ENCODE results near the gene SALL3. TPM values are rescaled to one million over a fixed set of nuclear protein-coding genes. Genes with fewer than 3 reads are reported as not detected.
"Not testable (repeated sequence)": the region's sequence is repeated elsewhere in the genome, so short reads cannot be mapped to it uniquely, and the experiment has no call there.

The SALL3 gene
- polyA plus RNA-seq, 1 donor, result under 0.01 TPM

GRCh38 chr18:78964727-78965126 is 14.9 kb upstream of the SALL3 start:
- not testable (repeated sequence) for H3K27me3 ChIP-seq (ENCODE audit: control insufficient read depth, insufficient read depth, low read length); H3K36me3 ChIP-seq (ENCODE audit: control insufficient read depth, insufficient read depth, low read length); DNase-seq; H3K4me3 ChIP-seq (ENCODE audit: low read length); H3K4me1 ChIP-seq (ENCODE audit: control insufficient read depth, insufficient read depth, low read length); H3K27ac ChIP-seq (ENCODE audit: low read length)
- peaks cover 27% of the 10 kb centered on the region for H3K9me3 ChIP-seq (ENCODE audit: control insufficient read depth, low read depth, low read length)
- WGBS (ENCODE audit: insufficient coverage, low lambda C conversion rate), result no CpG with 5 or more reads among the region's 24 CpGs

- WGBS (ENCODE audit: insufficient coverage, low lambda C conversion rate), result 70% methylated on average over 2 of the region's 23 CpGs
- no peaks in the 10 kb centered on the region for H3K4me1 ChIP-seq (ENCODE audit: control insufficient read depth, insufficient read depth, low read length)
- no peak for DNase-seq
- no peaks in the 10 kb centered on the region for H3K36me3 ChIP-seq (ENCODE audit: control insufficient read depth, insufficient read depth, low read length)
- H3K4me3 ChIP-seq (ENCODE audit: low read length), result no peak overlapping the region
- peaks cover 27% of the 10 kb centered on the region for H3K9me3 ChIP-seq (ENCODE audit: control insufficient read depth, low read depth, low read length)
- H3K27me3 ChIP-seq (ENCODE audit: control insufficient read depth, insufficient read depth, low read length), result peaks cover 10% of the 10 kb centered on the region
- no peak overlapping the region for H3K27ac ChIP-seq (ENCODE audit: low read length)
Observed at GRCh38 chr18:78965260-78965659, 14.4 kb upstream of the SALL3 start.

- Histone ChIP-seq H3K27ac (ENCODE audit: low read length) (no peak overlapping the region), H3K4me1 (ENCODE audit: control insufficient read depth, insufficient read depth, low read length) (no peaks in the 10 kb centered on the region), H3K27me3 (ENCODE audit: control insufficient read depth, insufficient read depth, low read length) (peaks cover 14% of the 10 kb centered on the region), H3K9me3 (ENCODE audit: control insufficient read depth, low read depth, low read length) (peaks cover 27% of the 10 kb centered on the region), H3K36me3 (ENCODE audit: control insufficient read depth, insufficient read depth, low read length) (no peaks in the 10 kb centered on the region), H3K4me3 (ENCODE audit: low read length) (no peak overlapping the region)
- 100% methylated on average over 2 of the region's 18 CpGs for WGBS (ENCODE audit: insufficient coverage, low lambda C conversion rate)
- DNase-seq, result no peak
Observed at GRCh38 chr18:78965917-78966792, 13.5 kb upstream of the SALL3 start.

- WGBS (ENCODE audit: insufficient coverage, low lambda C conversion rate), result no CpG with 5 or more reads among the region's 1 CpG
- Histone ChIP-seq H3K4me1 (ENCODE audit: control insufficient read depth, insufficient read depth, low read length) (no peaks in the 10 kb centered on the region), H3K9me3 (ENCODE audit: control insufficient read depth, low read depth, low read length) (peaks cover 26% of the 10 kb centered on the region), H3K27ac (ENCODE audit: low read length) (no peak overlapping the region), H3K4me3 (ENCODE audit: low read length) (no peak overlapping the region), H3K27me3 (ENCODE audit: control insufficient read depth, insufficient read depth, low read length) (peaks cover 20% of the 10 kb centered on the region), H3K36me3 (ENCODE audit: control insufficient read depth, insufficient read depth, low read length) (no peaks in the 10 kb centered on the region)
- DNase-seq, result no peak
Observed at GRCh38 chr18:78966793-78967106, 12.9 kb upstream of the SALL3 start.

GRCh38 chr18:78967692-78968091 is 11.9 kb upstream of the SALL3 start:
- peaks cover 30% of the 10 kb centered on the region for H3K27me3 ChIP-seq (ENCODE audit: control insufficient read depth, insufficient read depth, low read length)
- H3K27ac ChIP-seq (ENCODE audit: low read length), result no peak overlapping the region
- H3K4me3 ChIP-seq (ENCODE audit: low read length), result no peak overlapping the region
- no peaks in the 10 kb centered on the region for H3K4me1 ChIP-seq (ENCODE audit: control insufficient read depth, insufficient read depth, low read length)
- no peak for DNase-seq
- H3K36me3 ChIP-seq (ENCODE audit: control insufficient read depth, insufficient read depth, low read length), result no peaks in the 10 kb centered on the region
- H3K9me3 ChIP-seq (ENCODE audit: control insufficient read depth, low read depth, low read length), result peaks cover 16% of the 10 kb centered on the region
- WGBS (ENCODE audit: insufficient coverage, low lambda C conversion rate), result 82% methylated on average over 3 of the region's 6 CpGs

- no peak for DNase-seq
- Histone ChIP-seq H3K36me3 (ENCODE audit: control insufficient read depth, insufficient read depth, low read length) (no peaks in the 10 kb centered on the region), H3K27me3 (ENCODE audit: control insufficient read depth, insufficient read depth, low read length) (peaks cover 50% of the 10 kb centered on the region), H3K4me1 (ENCODE audit: control insufficient read depth, insufficient read depth, low read length) (no peaks in the 10 kb centered on the region), H3K27ac (ENCODE audit: low read length) (no peak overlapping the region), H3K9me3 (ENCODE audit: control insufficient read depth, low read depth, low read length) (peaks cover 16% of the 10 kb centered on the region), H3K4me3 (ENCODE audit: low read length) (no peak overlapping the region)
- WGBS (ENCODE audit: insufficient coverage, low lambda C conversion rate), result no CpG with 5 or more reads among the region's 20 CpGs
Observed at GRCh38 chr18:78969574-78970315, 9.9 kb upstream of the SALL3 start.

- Histone ChIP-seq H3K9me3 (ENCODE audit: control insufficient read depth, low read depth, low read length) (peaks cover 9% of the 10 kb centered on the region), H3K36me3 (ENCODE audit: control insufficient read depth, insufficient read depth, low read length) (no peaks in the 10 kb centered on the region), H3K4me3 (ENCODE audit: low read length) (no peak overlapping the region), H3K27ac (ENCODE audit: low read length) (no peak overlapping the region), H3K27me3 (ENCODE audit: control insufficient read depth, insufficient read depth, low read length) (peaks cover 61% of the 10 kb centered on the region), H3K4me1 (ENCODE audit: control insufficient read depth, insufficient read depth, low read length) (no peaks in the 10 kb centered on the region)
- DNase-seq, result no peak
- no CpG with 5 or more reads among the region's 12 CpGs for WGBS (ENCODE audit: insufficient coverage, low lambda C conversion rate)
Observed at GRCh38 chr18:78970774-78971333, 8.8 kb upstream of the SALL3 start.

- Histone ChIP-seq H3K36me3 (ENCODE audit: control insufficient read depth, insufficient read depth, low read length) (no peaks in the 10 kb centered on the region), H3K27ac (ENCODE audit: low read length) (no peak overlapping the region), H3K4me3 (ENCODE audit: low read length) (no peak overlapping the region), H3K9me3 (ENCODE audit: control insufficient read depth, low read depth, low read length) (peaks cover 9% of the 10 kb centered on the region), H3K4me1 (ENCODE audit: control insufficient read depth, insufficient read depth, low read length) (no peaks in the 10 kb centered on the region), H3K27me3 (ENCODE audit: control insufficient read depth, insufficient read depth, low read length) (peaks cover 69% of the 10 kb centered on the region)
- DNase-seq, result no peak
- 40% methylated on average over 1 of the region's 15 CpGs for WGBS (ENCODE audit: insufficient coverage, low lambda C conversion rate)
Observed at GRCh38 chr18:78971511-78972245, 7.9 kb upstream of the SALL3 start.

GRCh38 chr18:78972385-78972918 is 7.2 kb upstream of the SALL3 start:
- Histone ChIP-seq H3K27ac (ENCODE audit: low read length) (no peak overlapping the region), H3K4me3 (ENCODE audit: low read length) (no peak overlapping the region), H3K27me3 (ENCODE audit: control insufficient read depth, insufficient read depth, low read length) (peaks cover 77% of the 10 kb centered on the region), H3K36me3 (ENCODE audit: control insufficient read depth, insufficient read depth, low read length) (no peaks in the 10 kb centered on the region), H3K4me1 (ENCODE audit: control insufficient read depth, insufficient read depth, low read length) (no peaks in the 10 kb centered on the region), H3K9me3 (ENCODE audit: control insufficient read depth, low read depth, low read length) (peaks cover 11% of the 10 kb centered on the region)
- no CpG with 5 or more reads among the region's 16 CpGs for WGBS (ENCODE audit: insufficient coverage, low lambda C conversion rate)
- DNase-seq, result no peak

GRCh38 chr18:78972930-78973331 is 6.7 kb upstream of the SALL3 start:
- Histone ChIP-seq H3K9me3 (ENCODE audit: control insufficient read depth, low read depth, low read length) (peaks cover 11% of the 10 kb centered on the region), H3K36me3 (ENCODE audit: control insufficient read depth, insufficient read depth, low read length) (no peaks in the 10 kb centered on the region), H3K27me3 (ENCODE audit: control insufficient read depth, insufficient read depth, low read length) (peaks cover 82% of the 10 kb centered on the region), H3K27ac (ENCODE audit: low read length) (no peak overlapping the region), H3K4me1 (ENCODE audit: control insufficient read depth, insufficient read depth, low read length) (no peaks in the 10 kb centered on the region), H3K4me3 (ENCODE audit: low read length) (no peak overlapping the region)
- DNase-seq, result no peak
- WGBS (ENCODE audit: insufficient coverage, low lambda C conversion rate), result no CpG with 5 or more reads among the region's 31 CpGs
